GM18499 (cell line): Measurements from ENCODE around the gene TGFA.
A peak's percentile ranks its signal among the peaks of the same experiment; 100 is the strongest.

Source experiments
- ATAC-seq: cut with Tn5 transposase; IDR thresholded peaks from one replicate; pipeline ENCODE4 v1.9.1; 2021; ENCODE audit warnings: moderate number of reproducible peaks; ENCODE audit not compliant: insufficient read depth, unreplicated experiment

Gene TGFA

GRCh38 chr2:70527447-70528080 is 26.1 kb downstream of the TGFA start:
- no peak for ATAC-seq

GRCh38 chr2:70526126-70526525 is 27.5 kb downstream of the TGFA start:
- ATAC-seq: no peak

GRCh38 chr2:70525032-70525431 is 28.6 kb downstream of the TGFA start:
- no peak for ATAC-seq

GRCh38 chr2:70523996-70524965 is 29.3 kb downstream of the TGFA start:
- ATAC-seq: no peak

- no peak for ATAC-seq
Observed at GRCh38 chr2:70523672-70523995, 30.0 kb downstream of the TGFA start.

DNA sequence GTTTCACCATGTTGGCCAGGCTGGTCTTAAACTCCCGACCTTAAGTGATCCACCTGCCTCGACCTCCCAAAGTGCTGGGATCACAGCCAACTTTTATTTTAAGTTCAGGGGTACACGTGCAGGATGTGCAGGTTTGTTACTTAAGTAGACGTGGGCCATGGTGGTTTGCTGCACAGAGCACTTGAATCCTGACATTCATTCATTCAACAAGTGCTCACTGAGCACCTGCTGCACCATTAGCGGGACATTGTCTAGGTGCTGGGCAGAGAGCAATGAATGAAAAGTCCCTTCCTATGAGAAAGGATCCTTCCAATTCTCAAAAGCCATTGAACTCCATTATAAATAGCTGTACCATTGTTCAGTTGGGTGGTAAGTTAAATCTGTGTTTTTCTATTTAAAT is 31.0 kb downstream of the TGFA start:
- ATAC-seq: no peak

DNA sequence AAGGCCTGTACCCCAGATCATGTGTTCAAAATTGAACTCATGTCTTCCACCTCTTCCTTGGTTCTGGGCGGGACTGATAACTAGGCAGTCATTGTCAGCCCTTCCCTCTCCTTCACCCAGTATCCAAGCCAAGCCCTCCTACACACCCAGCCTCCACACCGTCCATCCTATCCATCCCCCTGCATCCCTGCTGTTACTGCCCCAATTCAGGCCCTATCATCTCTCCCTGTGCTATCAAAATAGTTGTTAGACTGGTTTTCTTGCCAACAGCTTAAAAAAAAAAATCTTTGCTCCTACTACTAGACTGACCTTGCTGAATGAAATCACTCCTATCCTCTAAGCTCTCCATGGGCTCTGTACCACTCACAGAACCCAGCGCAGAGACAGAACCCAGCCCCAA is 32.8 kb downstream of the TGFA start:
- no peak for ATAC-seq

DNA sequence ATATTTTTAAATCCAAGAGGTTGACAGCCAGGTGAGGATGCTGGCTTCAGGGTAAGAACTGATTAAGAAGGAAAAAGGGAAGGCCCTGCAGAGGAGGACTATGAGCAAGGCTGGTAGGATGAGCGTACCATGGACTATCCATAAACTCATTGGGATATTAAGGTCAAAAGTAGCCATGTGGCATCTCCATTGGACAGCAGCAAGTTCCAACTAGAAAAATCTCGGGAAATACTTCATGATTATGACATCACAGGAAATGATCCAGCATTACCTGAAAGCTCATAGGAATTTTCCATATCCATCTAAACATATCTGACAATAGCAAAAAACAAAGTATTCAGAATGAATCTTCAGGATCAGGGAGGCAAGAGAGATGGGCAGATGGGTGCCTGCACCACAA is 34.2 kb downstream of the TGFA start:
- ATAC-seq: no peak

- no peak for ATAC-seq
Observed at GRCh38 chr2:70518557-70518956, 35.1 kb downstream of the TGFA start.

DNA sequence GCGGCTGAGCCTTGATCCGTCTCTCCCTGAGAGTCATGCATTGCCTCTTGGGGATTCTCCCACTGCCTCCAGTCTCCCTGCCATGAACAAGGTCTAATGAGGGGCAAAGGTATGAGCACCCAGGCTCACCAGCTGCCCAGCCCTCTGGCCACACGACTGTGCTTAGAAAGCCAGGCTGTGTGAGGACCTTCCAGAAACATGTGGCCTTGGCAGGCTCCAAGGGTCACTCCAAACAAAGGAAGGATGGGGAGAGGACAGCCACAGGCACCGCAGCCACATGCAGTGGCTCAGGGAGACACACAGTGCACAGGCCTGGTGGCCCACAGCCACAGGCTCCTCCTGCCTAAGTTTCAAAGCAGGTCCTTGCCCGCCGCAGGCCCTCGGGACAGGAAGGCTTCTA is 35.8 kb downstream of the TGFA start:
- ATAC-seq: no peak

- peak; percentile 99 for ATAC-seq
Observed at GRCh38 chr2:70516596-70516995, 37.0 kb downstream of the TGFA start.

GRCh38 chr2:70515938-70516337 is 37.7 kb downstream of the TGFA start:
- ATAC-seq: no peak

DNA sequence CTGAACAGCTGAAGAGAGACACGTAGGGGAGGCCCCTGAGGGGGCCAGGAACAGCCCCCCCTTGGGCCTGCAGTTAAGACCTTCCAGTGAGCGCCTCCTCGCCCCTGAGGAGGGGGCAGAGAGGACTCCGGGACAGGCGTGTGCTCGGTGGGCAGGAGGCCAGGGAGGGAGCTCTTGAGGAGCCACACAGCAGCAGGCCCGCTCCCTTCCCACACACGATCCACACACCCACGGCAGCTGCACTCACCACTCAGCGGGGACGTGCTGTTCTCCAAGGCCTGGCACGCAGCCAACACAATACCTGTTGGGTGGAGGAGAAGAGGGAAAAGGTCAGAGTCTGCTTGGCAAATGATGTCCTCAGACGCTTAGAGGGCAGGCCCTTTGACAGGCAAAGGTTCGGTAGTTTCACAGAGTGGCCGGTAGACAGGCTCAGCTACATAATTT is 39.0 kb downstream of the TGFA start:
- no peak for ATAC-seq

DNA sequence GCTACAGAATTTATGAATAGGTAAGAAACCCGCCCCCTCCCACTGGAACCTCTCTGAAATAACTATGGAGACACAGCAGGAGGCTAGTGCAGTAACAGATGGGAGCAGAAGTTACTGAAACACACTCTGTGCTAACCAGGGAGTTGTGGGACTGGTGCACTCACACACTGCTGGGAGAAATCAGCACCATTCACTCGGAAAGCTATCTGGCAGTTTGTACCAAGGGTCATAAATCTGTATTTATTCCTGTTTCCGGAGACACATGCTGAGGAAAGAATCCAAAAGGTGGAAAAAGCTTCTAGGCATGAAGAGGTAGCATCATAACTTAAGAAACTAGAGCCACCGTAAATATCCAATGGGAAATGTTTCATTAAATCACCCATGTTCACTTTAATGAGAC is 39.9 kb downstream of the TGFA start:
- no peak for ATAC-seq

DNA sequence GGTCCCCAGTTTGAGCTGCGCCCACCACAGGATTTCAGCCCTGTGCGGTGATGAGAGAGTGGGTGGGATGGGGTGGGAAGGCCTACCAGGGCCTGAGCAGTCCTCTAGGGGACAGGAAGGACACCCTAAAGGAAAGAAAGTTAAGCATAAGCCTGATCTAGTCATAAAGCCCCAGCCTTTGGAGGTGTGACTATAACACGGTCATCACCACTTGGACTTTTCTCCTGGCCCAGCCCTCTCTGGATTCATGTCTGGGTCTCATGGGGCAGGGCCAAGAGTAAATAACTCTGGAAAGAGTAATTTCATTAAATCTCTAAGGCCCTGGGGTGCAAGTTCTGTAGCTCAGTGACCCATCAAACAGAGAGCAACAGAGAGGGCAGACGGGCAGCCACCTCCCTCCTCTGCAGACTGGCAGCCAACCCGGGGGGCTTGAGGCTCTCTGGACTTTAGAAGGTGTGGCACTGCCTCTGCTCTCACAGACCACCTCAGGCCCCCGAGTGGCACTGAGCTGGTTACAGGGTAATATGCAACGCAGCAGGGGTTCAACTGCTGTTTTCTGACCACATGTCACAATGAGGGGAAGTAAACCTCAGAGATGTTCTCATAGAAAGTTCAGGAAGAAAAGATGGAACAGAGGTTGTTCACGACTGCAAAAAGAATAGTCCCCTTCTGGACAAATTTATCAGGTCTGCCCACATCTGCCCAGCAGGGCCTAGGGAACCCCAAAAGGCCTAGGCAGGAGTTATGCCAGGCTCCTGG is 41.5 kb downstream of the TGFA start:
- ATAC-seq: no peak

GRCh38 chr2:70510313-70510712 is 43.3 kb downstream of the TGFA start:
- ATAC-seq: no peak

DNA sequence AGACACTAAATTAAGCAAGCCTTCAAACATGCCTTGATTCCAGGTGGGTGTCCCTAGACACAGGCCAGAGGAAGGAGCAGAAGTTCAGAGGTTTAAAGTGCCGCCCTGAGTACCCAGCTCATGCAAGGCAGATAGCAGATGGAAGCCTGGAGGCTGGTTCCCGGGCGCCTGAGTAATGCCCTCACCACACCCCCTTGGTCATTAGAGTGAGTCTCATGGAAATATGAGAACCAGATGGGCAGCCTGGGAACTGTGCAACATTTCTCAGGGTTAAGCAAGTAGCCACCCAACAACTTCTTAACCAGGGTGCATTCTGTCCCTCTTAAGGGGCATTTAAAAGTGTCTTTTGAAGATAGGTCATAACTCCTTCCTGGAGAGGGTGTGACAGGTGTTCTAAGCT is 44.1 kb downstream of the TGFA start:
- no peak for ATAC-seq

- ATAC-seq: no peak
Observed at GRCh38 chr2:70508711-70509462, 44.7 kb downstream of the TGFA start.

- ATAC-seq: no peak
Observed at GRCh38 chr2:70505613-70506391, 47.8 kb downstream of the TGFA start.

- ATAC-seq: no peak
Observed at GRCh38 chr2:70504750-70505149, 48.9 kb downstream of the TGFA start.
